ENCODE data around the gene ATP6V1B1. TPM values are rescaled to one million over a fixed set of nuclear protein-coding genes. Genes with fewer than 3 reads are reported as not detected.

The ATP6V1B1 gene
- total and polyA plus RNA-seq, 9 of the 15 experiments (the other 6 are each of a cell fraction or from before 2014, with no cell fraction given), result not detected

DNA sequence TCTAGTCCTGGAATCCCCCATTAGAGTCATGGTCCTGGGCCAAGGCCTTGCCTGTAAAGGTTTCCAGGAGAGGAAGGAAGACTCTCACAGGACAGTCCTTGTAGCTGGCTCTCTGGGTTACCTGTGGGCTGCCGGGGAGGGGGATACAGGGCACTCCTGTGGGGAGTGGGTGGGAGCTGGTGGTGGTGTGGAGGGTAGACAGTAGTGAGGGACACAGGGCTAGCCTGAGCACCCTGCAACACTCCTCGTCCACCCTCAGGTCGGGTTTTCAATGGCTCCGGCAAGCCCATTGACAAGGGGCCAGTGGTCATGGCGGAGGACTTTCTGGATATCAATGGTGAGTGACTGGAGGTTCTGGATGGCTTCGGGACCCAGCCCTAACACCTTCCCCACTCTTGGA, 23.1 kb downstream of the ATP6V1B1 start (continued):
- TF ChIP-seq, protein P1, sequence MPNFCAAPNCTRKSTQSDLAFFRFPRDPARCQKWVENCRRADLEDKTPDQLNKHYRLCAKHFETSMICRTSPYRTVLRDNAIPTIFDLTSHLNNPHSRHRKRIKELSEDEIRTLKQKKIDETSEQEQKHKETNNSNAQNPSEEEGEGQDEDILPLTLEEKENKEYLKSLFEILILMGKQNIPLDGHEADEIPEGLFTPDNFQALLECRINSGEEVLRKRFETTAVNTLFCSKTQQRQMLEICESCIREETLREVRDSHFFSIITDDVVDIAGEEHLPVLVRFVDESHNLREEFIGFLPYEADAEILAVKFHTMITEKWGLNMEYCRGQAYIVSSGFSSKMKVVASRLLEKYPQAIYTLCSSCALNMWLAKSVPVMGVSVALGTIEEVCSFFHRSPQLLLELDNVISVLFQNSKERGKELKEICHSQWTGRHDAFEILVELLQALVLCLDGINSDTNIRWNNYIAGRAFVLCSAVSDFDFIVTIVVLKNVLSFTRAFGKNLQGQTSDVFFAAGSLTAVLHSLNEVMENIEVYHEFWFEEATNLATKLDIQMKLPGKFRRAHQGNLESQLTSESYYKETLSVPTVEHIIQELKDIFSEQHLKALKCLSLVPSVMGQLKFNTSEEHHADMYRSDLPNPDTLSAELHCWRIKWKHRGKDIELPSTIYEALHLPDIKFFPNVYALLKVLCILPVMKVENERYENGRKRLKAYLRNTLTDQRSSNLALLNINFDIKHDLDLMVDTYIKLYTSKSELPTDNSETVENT (CRISPR knock-in tag; IDR thresholded peaks at IDR 0.05), result no peak
- TF ChIP-seq EHMT2 (IDR thresholded peaks at IDR 0.05) (no peak), TRIM24 (IDR thresholded peaks at IDR 0.05) (no peak)
- TF ChIP-seq, protein P2, sequence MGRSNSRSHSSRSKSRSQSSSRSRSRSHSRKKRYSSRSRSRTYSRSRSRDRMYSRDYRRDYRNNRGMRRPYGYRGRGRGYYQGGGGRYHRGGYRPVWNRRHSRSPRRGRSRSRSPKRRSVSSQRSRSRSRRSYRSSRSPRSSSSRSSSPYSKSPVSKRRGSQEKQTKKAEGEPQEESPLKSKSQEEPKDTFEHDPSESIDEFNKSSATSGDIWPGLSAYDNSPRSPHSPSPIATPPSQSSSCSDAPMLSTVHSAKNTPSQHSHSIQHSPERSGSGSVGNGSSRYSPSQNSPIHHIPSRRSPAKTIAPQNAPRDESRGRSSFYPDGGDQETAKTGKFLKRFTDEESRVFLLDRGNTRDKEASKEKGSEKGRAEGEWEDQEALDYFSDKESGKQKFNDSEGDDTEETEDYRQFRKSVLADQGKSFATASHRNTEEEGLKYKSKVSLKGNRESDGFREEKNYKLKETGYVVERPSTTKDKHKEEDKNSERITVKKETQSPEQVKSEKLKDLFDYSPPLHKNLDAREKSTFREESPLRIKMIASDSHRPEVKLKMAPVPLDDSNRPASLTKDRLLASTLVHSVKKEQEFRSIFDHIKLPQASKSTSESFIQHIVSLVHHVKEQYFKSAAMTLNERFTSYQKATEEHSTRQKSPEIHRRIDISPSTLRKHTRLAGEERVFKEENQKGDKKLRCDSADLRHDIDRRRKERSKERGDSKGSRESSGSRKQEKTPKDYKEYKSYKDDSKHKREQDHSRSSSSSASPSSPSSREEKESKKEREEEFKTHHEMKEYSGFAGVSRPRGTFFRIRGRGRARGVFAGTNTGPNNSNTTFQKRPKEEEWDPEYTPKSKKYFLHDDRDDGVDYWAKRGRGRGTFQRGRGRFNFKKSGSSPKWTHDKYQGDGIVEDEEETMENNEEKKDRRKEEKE (IDR thresholded peaks at IDR 0.05; ENCODE audit: borderline replicate concordance in 1 of 2, control insufficient read depth in 1 of 2, low read depth in 2 of 2, low read length in 1 of 2), result no peak
- TF ChIP-seq, protein P3, sequence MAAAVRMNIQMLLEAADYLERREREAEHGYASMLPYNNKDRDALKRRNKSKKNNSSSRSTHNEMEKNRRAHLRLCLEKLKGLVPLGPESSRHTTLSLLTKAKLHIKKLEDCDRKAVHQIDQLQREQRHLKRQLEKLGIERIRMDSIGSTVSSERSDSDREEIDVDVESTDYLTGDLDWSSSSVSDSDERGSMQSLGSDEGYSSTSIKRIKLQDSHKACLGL (CRISPR knock-in tag; IDR thresholded peaks at IDR 0.05; ENCODE audit: borderline replicate concordance, poor library complexity, severe bottlenecking), result no peak
